ENCODE measurements around the gene CYP11A1.

GRCh38 chr15:74349241-74349778, 18.1 kb downstream of the CYP11A1 start:
- TF ChIP-seq POLR2AphosphoS5 (IDR thresholded peaks at IDR 0.05; ENCODE audit: low read depth, low read length) = no peak
- no peak for TF ChIP-seq TAF1 (IDR thresholded peaks at IDR 0.05; ENCODE audit: borderline replicate concordance, insufficient read depth, low read length)
